ENCODE measurements around the gene SLC35B4.

Gene SLC35B4

DNA sequence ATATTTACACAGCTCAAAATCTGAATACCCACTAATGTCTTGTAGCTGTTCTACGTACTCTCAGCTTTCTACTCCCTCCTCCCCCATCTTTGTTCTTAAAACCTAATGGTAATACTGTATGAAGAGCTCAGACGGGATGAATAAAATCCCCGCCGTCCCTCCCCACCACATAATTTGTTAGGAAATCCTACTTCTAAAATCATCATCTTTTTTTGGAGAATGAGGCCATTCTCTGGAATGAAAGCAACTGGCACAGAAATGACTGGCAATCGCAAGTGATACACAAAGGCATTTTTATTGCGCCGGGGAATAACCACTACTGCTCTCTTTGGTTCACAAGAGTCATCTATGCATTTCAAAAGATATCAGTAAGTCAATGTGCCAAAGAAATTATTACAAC is 27.3 kb downstream of the SLC35B4 start:
- FAIRE-seq, result no peak

- no peak for FAIRE-seq
Observed at GRCh38 chr7:134287916-134288659, 28.6 kb downstream of the SLC35B4 start.

- no peak for FAIRE-seq
Observed at GRCh38 chr7:134284952-134285351, 31.8 kb downstream of the SLC35B4 start.

DNA sequence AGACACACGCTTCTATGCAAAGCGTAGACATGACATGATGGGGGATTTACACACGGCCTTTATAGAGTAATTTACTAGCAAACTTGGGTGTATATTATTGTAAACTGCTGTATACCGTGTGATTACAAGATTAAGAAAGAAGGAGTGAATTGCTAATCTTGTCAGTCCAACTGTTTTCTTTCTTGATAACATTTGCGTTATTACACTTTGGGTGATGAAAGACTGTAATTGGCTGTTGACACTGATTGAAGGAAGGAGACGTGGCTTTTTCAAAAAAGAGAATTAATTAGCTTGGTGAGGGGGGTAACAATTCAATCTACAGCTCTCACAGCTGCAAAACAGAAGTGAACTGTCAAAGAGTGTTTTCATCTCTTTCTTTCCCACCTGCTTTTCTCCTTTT is 32.7 kb downstream of the SLC35B4 start:
- FAIRE-seq, result no peak

DNA sequence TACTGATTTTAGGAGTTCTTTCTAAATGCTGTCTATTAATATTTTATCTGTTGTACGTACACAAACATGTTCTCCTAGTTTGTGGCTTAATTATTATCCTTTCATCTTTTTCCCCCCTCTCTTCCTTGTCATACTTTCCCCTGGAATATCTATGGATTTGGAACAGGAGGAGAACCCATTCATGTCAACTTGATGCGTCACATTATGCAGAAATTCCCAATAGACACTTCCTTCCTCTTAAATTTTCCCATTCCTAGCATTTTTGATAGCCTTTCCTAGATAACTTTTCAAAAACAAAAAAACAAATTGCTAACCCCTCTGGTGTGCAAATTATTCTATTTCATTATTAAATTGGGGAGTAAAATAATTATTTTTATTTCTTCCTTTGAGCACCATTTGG is 36.2 kb downstream of the SLC35B4 start:
- FAIRE-seq, result no peak

GRCh38 chr7:134279898-134280297 is 36.8 kb downstream of the SLC35B4 start:
- FAIRE-seq, result no peak

- FAIRE-seq, result no peak
Observed at GRCh38 chr7:134279336-134279735, 37.4 kb downstream of the SLC35B4 start.

DNA sequence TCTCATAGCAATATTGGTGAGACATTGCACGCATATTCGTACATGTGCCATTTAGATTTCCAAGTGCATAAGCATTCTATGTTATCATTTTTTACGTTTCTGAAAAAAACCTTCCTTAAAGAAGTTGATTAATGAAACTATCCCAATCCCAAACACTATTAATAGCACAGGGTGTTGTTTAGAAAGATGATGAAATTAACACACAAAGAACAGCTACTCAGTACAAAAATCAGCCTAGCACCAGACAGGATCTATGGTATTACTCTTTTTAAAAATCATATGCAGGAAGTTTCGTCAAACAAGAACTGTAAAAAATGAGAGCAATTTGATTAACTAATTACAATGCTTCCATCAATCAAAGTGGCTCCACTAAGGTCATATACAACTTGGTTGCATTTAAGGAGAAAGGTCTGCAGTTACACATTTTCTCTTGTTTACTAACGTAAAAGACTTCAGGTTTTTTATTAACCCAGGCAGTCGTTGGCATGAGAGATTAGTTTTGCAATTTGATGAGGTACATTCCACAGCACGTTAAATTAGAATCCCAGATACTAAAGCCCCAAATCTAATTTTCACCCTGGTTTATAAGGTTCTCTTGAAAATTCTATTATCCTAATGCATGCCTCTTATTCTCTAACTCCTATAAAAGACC is 38.1 kb downstream of the SLC35B4 start:
- no peak for FAIRE-seq

DNA sequence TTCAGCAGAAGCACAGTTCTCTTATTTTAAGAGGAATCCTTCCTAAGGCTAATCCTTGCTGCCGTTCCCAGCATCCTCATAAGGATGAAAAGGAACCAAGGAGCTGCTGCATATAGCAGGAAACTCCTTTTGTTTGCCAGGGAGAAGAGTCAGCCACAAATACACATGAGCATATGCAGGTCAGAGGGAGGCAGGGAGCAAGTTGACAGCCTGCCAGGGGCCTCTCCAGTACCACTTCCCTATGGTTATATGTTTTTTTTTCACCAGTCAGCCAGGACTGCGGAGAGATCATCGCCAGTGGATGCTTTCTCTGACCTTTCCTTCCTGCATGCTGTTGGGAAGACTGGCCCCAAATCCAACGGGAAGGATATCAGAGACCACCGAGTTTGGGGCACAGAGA is 39.8 kb downstream of the SLC35B4 start:
- no peak for FAIRE-seq

- no peak for FAIRE-seq
Observed at GRCh38 chr7:134262322-134262721, 54.4 kb downstream of the SLC35B4 start.

- no peak for FAIRE-seq
Observed at GRCh38 chr7:134255814-134256213, 60.9 kb downstream of the SLC35B4 start.

DNA sequence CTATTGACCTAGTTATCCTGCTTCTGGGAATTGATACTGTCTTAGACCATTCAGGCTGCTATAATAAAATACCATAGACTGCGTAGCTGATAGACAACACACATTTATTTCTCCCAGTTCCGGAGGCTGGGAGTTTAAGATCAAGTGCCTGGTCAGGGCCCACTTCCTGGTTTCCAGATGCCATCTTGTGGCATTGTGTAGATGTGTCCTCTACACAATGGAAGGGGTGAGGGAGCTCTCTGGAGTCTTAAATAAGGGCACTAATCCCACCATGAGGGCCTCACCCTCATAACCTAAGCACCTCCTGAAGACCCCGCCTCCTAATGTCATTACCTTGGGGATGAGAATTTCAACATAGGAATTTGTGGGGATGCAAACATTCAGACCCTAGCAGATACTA is 62.4 kb downstream of the SLC35B4 start:
- FAIRE-seq, result no peak

GRCh38 chr7:134248196-134248595 is 68.5 kb downstream of the SLC35B4 start:
- FAIRE-seq, result no peak

- no peak for FAIRE-seq
Observed at GRCh38 chr7:134246761-134247160, 70.0 kb downstream of the SLC35B4 start.

DNA sequence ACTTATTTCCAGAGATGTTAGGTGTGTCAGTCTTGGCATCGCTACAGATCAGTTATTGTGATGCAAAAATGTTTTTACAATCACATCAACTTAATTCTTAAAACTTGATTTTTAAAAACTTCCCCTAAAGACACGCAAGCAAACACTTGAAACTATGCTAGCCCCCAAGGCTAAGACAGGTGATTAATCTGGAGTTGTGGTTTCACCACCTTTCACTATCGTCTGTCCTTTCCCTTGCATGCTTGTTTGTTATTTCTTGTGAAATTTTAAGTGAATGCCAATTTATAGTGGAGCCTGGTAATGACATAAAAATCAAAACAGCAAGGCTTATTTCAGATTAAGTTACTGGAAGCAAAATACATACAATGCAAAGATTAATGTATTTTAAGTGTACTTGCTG is 70.4 kb downstream of the SLC35B4 start:
- FAIRE-seq, result no peak

DNA sequence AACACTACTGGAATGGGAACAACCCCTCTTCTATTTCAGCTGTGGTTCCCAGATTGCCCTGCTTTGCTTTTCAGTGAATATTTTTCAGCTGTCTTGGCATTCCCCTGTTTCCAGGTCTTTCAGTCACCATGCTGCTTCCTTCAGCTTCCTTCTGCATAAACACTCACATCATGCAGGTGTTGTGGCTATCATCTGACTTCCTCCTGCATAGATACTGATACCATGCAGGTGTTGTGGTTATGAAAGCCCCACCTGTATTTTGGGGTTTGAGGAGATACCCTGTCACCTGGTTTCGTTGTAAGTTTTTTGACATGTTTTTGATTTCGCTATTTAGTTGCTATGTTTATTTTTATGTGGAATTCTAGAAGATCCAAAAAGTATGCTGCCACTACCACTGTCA is 71.5 kb downstream of the SLC35B4 start:
- no peak for FAIRE-seq
